Stimulated activated CD8-positive, alpha-beta memory T cell treated with anti-CD3 and anti-CD28 coated beads, Interleukin-7, amount 100 ng/mL, for 1 hour (primary cell): ENCODE results near the gene PIKFYVE.
"Not testable (repeated sequence)": the region's sequence is repeated elsewhere in the genome, so short reads cannot be mapped to it uniquely, and the experiment has no call there.

Experiments
- DNase-seq, 2 donors: peaks; one replicate each; pipeline ENCODE4 v3.0.0-alpha.2; 2020; ENCODE audit warnings: low read depth in 2 of 2

The PIKFYVE gene

DNA sequence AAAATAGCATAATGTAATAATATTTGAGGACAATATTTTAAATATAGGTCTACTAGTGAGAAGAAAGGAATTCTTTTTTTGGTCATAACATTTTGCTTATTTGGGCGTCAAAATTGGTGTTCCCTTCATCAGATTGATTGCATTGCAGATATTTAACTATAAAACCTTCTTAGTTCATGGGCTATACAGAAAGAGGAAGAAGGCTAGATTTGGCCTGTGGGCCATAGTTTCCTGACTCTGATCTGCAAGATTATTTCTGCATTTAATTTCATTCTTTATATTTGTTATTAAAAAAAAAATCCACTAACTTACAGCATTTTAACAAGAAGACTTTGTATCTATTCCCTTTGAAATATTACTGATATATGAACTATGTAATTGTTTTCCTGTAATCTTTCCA is 31.9 kb downstream of the PIKFYVE start:
- DNase-seq, result no peak

DNA sequence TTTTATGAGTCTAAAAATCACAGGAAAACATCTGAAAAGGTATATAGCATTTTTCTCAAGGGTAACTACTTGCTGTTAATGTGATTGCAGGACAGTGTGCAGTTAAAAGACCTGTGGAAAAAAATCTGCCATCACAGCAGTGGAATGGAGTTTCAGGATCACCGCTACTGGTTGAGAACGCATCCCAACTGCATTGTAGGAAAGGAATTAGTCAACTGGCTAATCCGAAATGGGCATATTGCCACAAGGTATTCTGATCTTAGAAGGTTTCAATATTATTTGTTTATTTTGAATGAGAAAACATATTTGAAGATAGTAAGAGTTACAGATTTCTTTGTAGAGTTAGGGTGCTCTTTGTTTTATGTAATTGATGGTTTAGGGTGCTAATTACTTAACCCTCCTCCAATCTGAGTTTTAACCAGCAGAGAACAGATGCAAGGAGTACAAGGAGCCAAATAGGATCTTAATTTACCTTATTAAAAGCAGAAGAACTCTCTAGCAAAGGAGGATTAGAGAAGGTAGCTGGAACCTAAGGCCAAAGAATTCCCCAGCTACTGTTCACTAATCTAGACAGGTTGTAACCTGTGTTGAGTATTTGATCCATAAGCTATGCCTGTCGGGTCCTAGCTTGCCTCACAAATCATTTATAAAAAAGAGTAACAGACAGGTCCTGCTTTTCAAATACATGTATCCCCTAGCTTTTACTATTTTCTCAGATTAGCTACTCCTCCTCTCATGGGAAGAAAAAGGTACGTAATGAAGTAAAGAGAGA is 35.0 kb downstream of the PIKFYVE start:
- no peak for DNase-seq

DNA sequence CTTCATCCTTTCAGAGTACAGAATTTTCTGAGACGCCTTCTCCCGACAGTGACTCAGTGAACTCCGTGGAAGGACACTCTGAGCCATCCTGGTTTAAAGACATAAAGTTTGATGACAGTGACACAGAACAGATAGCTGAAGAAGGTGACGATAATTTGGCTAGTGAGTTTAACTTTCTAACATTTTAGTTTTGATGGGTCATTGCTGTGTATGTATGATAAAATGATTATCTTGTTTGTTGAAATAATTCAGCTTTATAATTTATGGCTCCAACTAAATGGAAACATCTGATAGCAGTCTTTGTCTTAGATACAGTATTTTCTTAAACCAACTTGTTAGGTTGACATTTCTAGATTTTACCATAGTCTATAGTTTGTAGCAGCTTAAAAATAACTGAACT is 38.1 kb downstream of the PIKFYVE start:
- DNase-seq, result no peak

DNA sequence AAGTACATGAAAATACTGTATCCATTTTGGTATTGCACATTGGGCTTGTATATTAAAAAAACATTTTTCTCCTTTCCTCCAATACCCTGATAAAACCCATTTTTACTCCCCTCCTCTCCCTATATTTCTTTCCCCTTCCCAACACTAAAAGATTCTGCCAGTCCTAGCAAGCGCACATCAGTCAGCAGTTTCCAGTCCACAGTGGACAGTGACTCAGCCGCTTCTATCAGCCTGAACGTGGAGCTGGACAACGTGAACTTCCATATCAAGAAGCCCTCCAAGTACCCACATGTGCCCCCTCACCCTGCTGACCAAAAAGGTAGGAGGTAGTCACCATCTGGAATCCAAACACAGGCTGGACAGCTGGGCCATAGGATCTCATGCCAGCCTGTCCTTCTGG is 38.6 kb downstream of the PIKFYVE start:
- DNase-seq, result no peak

DNA sequence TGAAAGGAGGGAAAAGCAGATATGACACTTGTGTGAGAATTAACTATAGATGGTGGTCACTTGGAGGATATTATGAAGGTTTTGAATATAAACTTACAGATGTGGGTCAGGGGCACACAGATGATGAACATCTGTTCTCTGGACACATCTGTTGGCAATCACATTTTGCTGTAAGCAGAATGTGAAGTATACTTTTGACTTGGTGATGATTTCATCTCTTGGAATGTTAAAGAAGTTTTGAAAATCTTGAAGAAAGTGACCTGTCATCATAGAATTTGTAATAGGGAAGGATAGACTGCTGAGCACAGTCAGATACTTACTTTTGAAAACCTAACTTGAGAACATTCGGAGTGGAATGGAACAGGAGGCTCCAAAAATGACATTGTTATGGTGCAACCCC is 40.2 kb downstream of the PIKFYVE start:
- no peak for DNase-seq

DNA sequence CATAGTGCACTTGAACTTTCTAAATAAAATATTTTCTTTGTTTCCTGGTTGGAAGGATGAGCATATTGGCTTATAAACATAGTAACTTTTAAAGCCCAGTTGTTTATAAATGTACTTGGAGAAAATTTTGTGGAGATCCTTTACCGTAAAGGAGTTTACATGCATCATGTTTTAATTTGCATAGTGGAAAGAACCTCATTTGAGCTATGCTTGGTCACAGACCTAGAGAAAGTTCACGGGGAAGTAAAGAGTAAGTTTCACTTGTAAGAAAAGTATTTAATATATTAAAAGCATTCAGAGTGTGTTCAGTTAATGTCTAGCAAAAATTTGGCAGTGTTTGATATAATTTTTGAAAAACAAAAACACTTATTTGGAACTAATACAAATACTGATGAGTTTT is 45.3 kb downstream of the PIKFYVE start:
- DNase-seq, result no peak

DNA sequence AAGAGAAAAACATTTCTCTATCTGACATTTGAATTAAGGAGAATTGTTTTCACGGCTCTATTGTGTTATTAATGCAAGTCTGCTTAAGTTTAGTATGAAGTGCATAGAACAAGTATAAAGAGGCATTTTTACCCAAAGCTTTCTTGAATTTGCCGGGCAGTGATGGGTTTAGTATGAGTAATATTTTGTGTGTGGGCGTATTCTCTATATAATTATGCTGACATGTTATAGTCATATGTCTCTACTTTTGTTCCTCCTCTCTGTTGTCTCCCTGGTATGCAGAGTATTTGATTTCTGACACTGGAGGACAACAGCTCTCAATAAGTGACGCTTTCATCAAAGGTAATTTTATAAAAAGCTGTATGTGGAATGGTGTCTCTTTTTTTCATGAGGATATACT is 45.9 kb downstream of the PIKFYVE start:
- no peak for DNase-seq

DNA sequence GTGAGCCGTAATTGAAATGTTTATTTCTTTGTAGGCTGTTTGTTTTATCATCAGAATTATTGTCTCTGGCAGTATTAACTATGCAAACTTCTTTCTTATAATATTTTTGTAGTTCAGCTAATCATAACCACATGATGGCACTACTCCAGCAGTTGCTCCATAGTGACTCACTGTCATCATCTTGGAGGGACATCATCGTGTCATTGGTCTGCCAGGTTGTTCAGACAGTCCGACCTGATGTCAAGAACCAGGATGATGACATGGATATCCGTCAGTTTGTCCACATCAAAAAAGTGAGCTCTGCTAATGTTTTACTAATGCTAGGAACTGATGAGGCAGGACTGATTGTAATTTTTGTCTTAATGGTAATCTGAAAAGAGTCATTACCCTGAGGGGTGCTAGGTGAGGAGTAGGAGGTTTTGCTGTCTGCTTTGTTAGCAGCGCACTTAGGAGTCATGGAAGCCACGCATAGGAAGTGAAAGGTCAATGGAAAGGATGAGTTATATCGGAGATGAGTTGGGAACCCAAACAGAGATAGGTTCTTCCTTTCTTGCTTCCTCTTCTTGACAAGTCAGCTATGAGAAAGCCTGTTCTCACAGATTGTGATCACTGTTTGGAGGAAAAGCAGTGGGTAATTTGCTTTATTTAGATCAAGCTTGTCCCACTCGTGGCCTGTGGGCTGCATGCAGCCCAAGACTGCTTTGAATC is 49.2 kb downstream of the PIKFYVE start:
- DNase-seq, result no peak

DNA sequence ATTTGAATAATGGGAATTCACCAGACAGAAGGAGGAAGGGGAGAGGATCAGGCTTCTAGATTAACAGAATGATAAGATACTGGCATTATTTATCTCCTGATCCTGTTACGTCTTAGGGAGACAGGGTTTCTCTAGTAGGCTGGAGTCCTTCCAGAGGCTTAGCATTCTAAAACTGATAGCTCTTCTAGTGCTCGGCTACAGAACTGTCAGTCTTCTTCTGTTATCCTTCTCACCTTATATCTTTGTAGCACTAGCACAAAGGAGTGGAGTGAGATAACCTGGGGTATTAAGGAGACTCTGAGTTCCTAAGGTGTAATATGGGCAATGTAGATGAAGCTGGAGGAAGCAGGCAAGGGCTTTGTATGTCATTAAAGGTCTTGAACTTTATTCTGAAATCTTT is 52.1 kb downstream of the PIKFYVE start:
- DNase-seq, result no peak

DNA sequence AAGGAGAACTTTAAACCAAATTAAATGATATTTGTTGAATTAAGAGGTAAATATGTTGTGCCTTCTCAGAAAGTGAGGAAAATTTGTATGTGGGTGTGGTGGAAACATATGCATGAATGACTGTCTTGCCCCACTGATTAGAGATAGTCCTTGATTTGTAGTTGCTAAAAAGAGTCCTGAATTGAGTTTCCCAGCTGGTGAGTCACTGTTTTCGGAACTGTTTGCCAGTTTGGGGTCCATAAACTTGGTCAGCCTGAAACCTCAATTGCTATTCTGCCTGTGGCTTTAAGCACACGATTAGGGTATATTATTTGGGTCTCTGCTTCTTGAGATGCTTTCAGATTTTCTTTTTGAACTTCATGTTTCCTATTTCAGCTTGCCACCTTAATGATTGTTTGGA is 53.3 kb downstream of the PIKFYVE start:
- DNase-seq, result no peak

DNA sequence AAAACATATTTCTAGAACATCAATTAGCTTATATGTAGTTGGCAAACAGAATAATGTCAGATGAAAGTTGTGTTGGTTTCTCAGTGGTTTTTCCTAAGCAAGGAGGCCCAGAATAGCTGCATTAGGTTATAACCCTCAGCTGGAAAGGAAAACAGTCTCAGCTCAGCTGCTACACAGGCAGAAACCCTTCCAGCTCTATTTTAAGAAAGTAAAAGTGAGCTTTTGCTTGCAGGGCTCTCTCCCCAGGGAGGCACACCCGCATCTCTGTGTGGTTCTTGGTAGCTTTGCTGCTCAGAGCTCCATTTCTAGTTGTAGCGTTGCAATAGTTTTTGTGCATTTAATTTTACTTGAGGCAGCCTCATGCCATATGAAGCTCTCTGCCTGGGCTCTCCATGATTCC is 54.6 kb downstream of the PIKFYVE start:
- DNase-seq, result no peak

DNA sequence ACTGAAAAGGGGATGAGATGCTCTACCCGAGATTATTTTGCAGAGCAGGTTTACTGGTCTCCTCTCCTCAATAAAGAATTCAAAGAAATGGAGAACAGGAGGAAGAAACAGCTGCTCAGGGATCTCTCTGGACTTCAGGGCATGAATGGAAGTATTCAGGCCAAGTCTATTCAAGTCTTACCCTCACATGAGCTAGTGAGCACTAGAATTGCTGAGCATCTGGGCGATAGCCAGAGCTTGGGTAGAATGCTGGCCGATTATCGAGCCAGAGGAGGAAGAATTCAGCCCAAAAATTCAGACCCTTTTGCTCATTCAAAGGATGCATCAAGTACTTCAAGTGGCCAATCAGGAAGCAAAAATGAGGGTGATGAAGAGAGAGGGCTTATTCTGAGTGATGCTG is 60.0 kb downstream of the PIKFYVE start:
- DNase-seq, result no peak

DNA sequence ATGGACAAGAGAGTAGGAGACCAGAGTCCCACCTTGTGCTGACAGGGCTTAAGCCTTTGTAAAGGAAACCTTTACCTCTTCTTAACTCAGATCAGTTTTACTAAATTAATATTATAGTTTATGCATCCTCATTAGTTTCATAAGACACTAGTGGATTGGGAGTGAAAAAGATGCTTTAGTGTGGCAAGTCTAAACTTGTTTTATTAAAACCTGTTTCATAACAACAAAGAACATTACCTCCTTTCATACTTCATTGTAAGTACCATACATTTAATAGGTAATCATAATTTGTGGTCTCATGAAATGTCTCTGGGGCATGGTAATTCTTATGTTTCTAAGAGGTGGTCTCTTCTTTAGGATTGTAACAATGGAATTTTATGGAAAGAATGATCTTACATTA is 63.4 kb downstream of the PIKFYVE start:
- DNase-seq, result no peak

DNA sequence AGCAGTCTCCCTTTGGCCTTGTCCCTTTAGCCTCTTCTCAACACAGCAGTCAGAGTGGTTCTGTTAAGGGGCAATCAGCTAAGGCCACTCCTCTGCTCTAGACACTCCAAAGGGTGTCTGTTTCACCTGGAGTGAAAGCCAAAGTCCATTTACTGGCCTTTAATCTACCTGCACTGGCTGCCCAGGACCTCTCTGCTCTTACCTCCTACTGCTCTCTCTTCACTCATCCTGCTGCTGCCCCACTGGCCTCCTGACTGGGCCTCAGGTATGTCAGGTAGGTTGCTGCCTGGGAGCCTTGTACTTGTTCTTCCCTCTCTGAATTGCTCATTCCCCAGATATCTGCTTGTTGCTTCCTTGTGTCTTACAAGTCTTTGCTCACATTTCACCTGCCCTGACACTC is 68.2 kb downstream of the PIKFYVE start:
- DNase-seq, result no peak

DNA sequence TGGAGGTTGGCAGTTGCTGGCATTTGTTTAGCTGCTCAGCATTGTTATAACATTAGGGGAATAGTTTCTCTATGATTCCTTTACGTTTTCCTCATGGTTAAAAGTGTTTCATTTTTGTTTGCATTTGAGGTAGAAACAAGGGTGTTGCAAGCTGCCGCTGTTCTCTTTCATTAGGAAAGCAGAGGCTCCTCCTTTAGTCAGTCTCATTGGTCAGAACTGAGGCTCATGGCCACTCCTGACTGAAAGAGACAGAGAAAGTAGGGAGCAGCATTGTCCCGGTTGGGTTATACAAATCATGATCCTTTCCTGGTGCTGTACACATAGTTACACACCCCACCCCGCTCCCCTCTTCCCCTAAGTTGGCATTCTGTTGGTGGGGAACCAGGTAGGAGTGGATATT is 80.7 kb downstream of the PIKFYVE start:
- DNase-seq, result no peak

DNA sequence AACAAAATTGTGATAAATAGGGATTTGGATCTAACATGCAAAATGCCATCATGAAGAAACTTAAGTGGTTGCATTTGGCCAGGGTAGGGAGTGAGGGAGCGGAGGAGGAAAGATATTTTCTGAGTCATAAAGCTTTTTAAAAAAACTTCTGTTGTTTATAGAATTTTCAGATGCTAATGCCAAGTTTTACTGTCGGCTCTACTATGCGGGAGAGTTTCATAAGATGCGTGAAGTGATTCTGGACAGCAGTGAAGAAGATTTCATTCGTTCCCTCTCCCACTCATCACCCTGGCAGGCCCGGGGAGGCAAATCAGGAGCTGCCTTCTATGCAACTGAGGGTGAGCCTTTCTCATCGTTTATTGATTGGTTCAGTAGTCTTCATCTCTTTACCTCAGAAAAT is 84.6 kb downstream of the PIKFYVE start:
- no peak for DNase-seq

DNA sequence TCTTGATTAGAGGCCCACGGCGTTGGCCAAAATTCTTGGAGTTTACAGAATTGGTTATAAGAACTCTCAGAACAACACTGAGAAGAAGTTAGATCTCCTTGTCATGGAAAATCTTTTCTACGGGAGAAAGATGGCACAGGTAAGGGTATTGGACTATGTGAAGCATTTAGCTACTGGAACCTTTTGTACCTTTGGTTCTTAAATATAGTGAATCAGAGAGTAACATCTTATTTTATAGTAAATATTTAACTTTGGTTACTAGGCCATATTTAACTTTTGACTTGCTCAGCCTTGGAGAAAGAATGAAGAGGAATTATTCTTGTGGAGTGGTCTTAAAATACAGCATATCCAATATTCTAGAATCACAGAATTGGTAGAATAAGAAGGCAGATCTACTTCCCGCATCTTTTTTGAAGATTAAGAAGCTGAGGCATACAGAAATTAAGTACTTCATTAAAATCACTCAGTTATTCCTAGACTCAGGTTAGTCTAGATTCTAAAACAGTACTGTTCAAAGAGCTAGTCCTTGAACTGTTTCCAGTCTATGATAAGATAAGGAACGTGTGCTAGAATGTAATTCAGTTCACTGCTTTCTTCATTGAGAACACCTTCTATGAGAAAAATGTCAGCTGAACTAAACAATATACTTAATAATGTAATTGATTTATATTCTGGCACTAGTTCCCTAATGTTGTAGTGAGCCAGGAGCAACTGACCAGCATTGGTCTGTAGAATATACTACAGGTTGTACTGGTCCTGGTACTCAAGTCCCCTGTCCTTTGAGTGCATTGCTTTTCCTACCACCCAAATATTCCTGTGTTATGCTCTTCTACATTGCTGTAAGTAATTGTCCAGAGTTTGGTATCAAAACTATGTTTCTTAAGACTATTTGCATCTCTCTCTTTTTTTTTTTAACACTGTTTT is 86.9 kb downstream of the PIKFYVE start:
- no peak for DNase-seq

DNA sequence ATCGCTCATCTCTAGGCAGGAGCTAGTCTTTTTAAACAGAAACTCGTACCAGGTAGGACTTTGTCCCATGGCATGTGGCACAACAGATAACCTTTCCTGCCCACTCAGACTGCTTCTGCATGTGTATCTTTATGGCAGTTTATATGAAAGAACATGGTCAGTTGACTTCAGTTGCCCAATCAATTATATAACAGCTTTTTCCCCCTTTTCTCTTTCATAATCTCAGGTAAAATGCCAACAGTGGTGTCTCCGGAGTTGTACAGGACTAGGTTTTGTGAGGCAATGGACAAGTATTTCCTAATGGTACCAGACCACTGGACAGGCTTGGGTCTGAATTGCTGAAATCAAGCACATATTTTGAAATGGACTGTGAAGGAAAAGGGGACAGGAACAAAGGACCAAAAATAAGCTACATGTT is 88.9 kb downstream of the PIKFYVE start:
- DNase-seq, result no peak

DNA sequence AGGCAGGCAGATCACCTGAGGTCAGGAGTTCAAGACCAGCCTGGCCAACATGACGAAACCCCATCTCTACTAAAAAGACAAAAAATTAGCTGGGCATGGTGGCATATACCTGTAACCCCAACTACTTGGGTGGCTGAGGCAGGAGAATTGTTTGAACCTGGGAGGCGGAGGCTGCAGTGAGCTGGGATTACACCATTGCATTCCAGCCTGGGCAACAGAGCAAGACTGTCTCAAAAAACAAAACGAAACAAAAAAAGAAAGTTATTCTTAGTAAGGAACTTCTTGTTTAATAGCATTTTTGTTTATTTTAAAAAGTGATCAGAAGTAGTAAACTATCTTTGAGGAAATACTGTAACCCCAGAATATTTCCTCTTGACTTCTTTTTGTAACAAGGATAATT is 90.4 kb downstream of the PIKFYVE start:
- DNase-seq, result not testable (repeated sequence)

DNA sequence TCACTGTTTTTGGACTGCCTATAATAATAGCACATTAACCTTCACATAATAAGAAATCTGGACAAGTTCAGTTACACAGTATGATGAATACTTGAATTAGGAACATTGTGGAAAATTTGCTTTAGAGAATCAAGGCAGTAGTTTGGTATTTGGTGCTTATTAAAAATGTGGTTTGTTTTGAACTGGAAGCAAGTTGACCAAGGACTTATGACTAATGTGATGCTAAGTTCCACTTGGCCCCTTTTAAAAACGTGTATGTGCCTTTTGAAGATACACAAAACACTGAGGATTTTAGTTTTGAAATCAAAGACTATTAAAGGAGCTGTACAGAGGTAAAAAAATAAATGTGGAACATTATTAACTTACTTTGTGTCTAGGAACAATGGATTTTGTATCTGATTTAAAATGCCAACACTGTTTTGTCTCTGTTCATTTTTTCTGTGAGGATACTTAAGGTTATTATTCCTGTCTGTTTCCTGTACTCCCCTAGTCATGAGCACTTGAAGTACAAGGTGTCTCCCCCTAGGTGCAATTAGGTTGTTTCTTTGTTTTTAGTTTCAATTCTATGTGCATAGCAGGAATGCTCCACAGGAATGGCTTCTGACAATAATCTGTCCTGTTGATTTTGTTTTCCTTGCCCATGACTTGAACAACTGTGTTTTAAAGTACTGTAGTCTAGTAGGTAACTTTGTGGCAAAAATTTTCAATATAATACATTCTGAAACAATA is 91.0 kb downstream of the PIKFYVE start:
- DNase-seq, result no peak

DNA sequence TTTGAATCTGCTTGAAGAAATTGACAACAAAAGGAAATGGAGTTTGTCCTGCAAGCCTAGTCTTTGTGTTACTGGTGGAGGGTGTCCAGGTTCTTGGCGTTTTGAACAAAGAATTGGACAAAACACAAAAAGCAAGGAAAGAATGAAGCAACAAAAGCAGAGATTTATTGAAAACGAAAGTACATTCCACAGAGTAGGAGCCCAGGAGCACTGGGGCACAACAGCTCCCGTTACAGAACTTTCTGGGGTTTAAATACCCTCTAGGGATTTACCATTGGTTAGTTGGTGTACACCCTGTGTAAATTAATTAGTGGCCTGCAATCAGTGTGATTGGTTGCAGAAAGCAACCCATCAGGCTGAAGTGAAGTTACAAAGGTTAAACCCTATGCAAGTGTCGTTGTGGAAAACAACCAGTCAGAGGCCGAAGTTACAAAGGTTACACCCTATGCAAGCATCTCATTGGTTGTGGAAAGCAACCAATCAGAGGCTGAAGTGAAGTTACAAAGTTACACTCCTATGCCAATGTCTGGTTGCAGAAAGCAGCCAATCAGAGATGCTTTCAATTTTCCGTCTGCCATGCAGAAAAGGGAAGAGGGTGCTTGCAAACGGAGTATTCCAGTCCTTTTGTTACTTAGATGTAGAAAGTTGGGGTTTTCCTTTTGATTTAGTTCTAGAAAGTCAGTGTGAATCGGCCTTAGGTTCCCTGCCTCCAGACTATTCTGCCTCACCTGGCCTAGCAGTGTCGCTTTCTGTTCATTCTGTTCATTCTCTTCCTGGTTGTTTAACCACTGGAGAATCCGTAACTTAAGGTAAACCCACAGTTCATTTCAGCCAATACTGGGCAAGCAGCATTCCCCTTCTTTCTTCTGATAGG is 92.9 kb downstream of the PIKFYVE start:
- DNase-seq, result no peak
